Neuronal stem cell (in vitro differentiated cells): ENCODE results near the gene NUTM1.

Source experiments
- DNase-seq: peaks from one replicate; pipeline ENCODE4 v3.0.0-alpha.2; 2013; ENCODE audit warnings: low spot score
- H2AFZ ChIP-seq: one replicate; pipeline ENCODE4 v1.6.1; 2013; ENCODE audit warnings: mild to moderate bottlenecking, low read length, inconsistent platforms
- H2AK5ac ChIP-seq: 2 replicates; pipeline ENCODE4 v1.6.1; 2013; ENCODE audit warnings: low read depth, mild to moderate bottlenecking, inconsistent platforms, low read length, moderate library complexity, mixed read lengths
- H2BK120ac ChIP-seq: 2 replicates; pipeline ENCODE4 v1.6.1; 2013; ENCODE audit warnings: low read depth, mild to moderate bottlenecking, inconsistent platforms, low read length, moderate library complexity, mixed read lengths
- H2BK12ac ChIP-seq: one replicate; pipeline ENCODE4 v1.6.1; 2013; ENCODE audit warnings: low read length, inconsistent platforms
- H2BK15ac ChIP-seq: 2 replicates; pipeline ENCODE4 v1.6.1; 2013; ENCODE audit warnings: mild to moderate bottlenecking, low read length, inconsistent platforms, mixed read lengths
- H2BK5ac ChIP-seq: one replicate; pipeline ENCODE4 v1.6.1; 2013; ENCODE audit warnings: inconsistent platforms, mild to moderate bottlenecking, low read length, moderate library complexity
- H3K14ac ChIP-seq: one replicate; pipeline ENCODE4 v1.6.1; 2013; ENCODE audit warnings: low read length, inconsistent platforms
- H3K18ac ChIP-seq: 2 replicates; pipeline ENCODE4 v1.6.1; 2013; ENCODE audit warnings: low read length, inconsistent platforms
- H3K23ac ChIP-seq: 2 replicates; pipeline ENCODE4 v1.6.1; 2013; ENCODE audit warnings: low read depth, mild to moderate bottlenecking, mixed read lengths, low read length, inconsistent platforms; ENCODE audit not compliant: poor library complexity
- H3K27ac ChIP-seq: replicated peaks from 3 replicates; pipeline ENCODE4 v1.5.1; 2013; ENCODE audit warnings: low read length, inconsistent platforms
- H3K27me3 ChIP-seq, 3 experiments: 2 replicates each; pipeline ENCODE4 v1.6.1; 2013; ENCODE audit warnings: low read length in 3 of 3, mild to moderate bottlenecking in 2 of 3, inconsistent platforms in 1 of 3, low read depth in 1 of 3, mixed read lengths in 1 of 3, moderate library complexity in 1 of 3; ENCODE audit not compliant: control insufficient read depth in 3 of 3, insufficient read depth in 3 of 3
- H3K36me3 ChIP-seq, 2 donors: replicated peaks in 1 of 2; 2 replicates each; pipeline ENCODE4 v1.6.1; 2013; ENCODE audit warnings: low read length in 2 of 2; ENCODE audit not compliant: control insufficient read depth in 2 of 2, insufficient read depth in 2 of 2
- H3K4ac ChIP-seq: 2 replicates; pipeline ENCODE4 v1.6.1; 2013; ENCODE audit warnings: inconsistent platforms, mild to moderate bottlenecking, low read length, moderate library complexity
- H3K4me1 ChIP-seq, 2 donors: 1 replicate in 1 of 2; 2 replicates in 1 of 2; pipeline ENCODE4 v1.6.1; 2013; ENCODE audit warnings: low read length in 2 of 2, low read depth in 1 of 2; ENCODE audit not compliant: control insufficient read depth in 2 of 2, insufficient read depth in 1 of 2
- H3K4me2 ChIP-seq: one replicate; pipeline ENCODE4 v1.6.1; 2013; ENCODE audit warnings: mild to moderate bottlenecking, low read length, inconsistent platforms; ENCODE audit not compliant: insufficient read depth, poor library complexity, severe bottlenecking
- H3K4me3 ChIP-seq, 2 donors: 2 replicates each; pipeline ENCODE4 v1.5.1; 2013; ENCODE audit warnings: low read length in 2 of 2, mild to moderate bottlenecking in 2 of 2, inconsistent platforms in 1 of 2, moderate library complexity in 1 of 2
- H3K79me1 ChIP-seq: one replicate; pipeline ENCODE4 v1.6.1; 2013; ENCODE audit warnings: low read depth, mild to moderate bottlenecking, inconsistent platforms, low read length, moderate library complexity
- H3K9ac ChIP-seq: one replicate; pipeline ENCODE4 v1.6.1; 2013; ENCODE audit warnings: mild to moderate bottlenecking, low read depth, low read length, inconsistent platforms; ENCODE audit not compliant: poor library complexity
- H3K9me3 ChIP-seq, 2 donors: replicated peaks in 1 of 2; 2 replicates each; pipeline versions ENCODE3 to v1.6.1; 2013; ENCODE audit warnings: low read length in 2 of 2, mild to moderate bottlenecking in 2 of 2, inconsistent platforms in 1 of 2, low read depth in 1 of 2, mixed read lengths in 1 of 2, moderate library complexity in 1 of 2; ENCODE audit not compliant: control insufficient read depth in 2 of 2, insufficient read depth in 1 of 2
- H4K8ac ChIP-seq: one replicate; pipeline ENCODE4 v1.6.1; 2013; ENCODE audit warnings: low read depth, mild to moderate bottlenecking, inconsistent platforms, low read length, moderate library complexity
- H4K91ac ChIP-seq: one replicate; pipeline ENCODE4 v1.6.1; 2013; ENCODE audit warnings: low read length, low read depth, mild to moderate bottlenecking, inconsistent platforms; ENCODE audit not compliant: poor library complexity
- WGBS, 2 donors: extraction: QIAGEN DNeasy Blood & Tissue Kit; methylation state at CpG; one replicate each; pipeline ENCODE4 v1.1.7; 2013; ENCODE audit warnings: missing lambda C conversion rate in 2 of 2, mixed read lengths in 1 of 2; ENCODE audit not compliant: insufficient read length in 2 of 2, insufficient replicate concordance in 1 of 2; ENCODE audit errors: extremely low coverage in 2 of 2; 5-methylcytosine and 5-hydroxymethylcytosine counted together

NUTM1 gene

DNA sequence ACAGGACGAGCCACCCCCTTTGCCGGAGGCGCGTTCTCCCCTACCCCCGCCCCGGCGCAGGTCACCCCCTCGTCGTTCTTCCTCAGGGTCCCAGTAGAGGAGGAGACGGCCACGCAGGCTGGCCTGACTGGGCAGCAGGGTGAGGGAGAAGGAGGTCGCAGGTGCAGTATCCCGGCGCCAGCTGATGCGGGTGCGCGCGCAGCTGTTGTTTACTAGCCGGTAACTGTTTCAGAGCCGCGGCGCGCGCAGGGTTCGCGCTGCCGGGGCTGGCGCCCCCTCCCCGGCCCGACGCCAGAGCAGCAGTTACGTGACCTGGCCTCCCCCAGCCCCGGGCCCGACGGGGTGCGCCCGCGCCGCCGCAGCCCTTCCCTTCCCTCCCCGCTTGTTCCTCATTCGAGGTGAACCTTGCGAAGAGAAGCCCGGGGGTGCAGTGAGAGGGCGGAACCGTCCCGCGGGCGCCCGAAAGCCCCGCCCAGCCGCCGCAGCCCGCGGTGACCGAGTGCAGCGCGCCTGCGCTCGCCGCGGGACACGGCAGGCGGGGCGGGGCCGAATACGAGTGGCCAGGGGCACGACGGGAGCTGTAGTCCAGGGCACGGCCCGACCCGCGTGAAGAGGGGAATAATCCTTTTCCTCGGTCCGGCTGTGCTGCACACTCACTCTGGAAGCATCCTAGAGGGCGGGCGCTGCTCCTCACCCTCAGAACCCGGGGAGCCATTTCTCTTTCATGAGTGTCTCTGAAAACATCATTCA lies 5.4 kb upstream of the NUTM1 start, which contains the start of gene SLC12A6:
Gene SLC12A6, minus strand, starts transcription at position 225 of the 750 bp plus-strand sequence. CDS start 1,101 bp downstream, outside the sequence.
- H3K4ac ChIP-seq = no peak within 1 kb of the TSS
- H3K27ac ChIP-seq = peak within 1 kb of the TSS; percentile 86

DNA sequence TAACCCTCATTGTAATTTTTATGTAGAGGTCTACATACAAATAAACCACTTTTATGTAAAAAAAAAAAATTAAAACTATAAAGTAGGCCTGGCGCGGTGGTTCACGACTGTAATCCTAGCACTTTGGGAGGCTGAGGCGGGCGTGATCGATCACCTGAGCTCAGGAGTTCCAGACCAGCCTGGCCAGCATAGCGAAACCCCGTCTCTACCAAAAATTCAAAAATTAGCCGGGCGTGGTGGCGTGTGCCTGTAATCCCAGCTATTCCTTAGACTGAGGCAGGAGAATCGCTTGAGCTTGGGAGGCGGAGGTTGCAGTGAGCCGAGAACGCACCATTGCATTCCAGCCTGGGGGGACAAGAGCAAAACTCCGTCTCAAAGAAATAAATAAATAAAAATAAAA lies 4.8 kb upstream of the NUTM1 start:
- peaks cover 0 to 34% of the 10 kb centered on the region in 2 donors for H3K36me3 ChIP-seq
- H2AK5ac ChIP-seq = no peak overlapping the region
- H4K91ac ChIP-seq = no peak overlapping the region
- peak overlapping the region in 1 of 2 donors; percentile 72 for H3K4me3 ChIP-seq
- peaks cover 3 to 5% of the 10 kb centered on the region in 2 donors for H3K9me3 ChIP-seq
- no peak overlapping the region for H3K27ac ChIP-seq
- DNase-seq = no peak
- H2BK15ac ChIP-seq = no peak overlapping the region
- H3K9ac ChIP-seq = no peak overlapping the region
- H3K4ac ChIP-seq = no peak overlapping the region
- H3K27me3 ChIP-seq = no peaks in the 10 kb centered on the region
- H3K4me1 ChIP-seq = peaks cover 4 to 8% of the 10 kb centered on the region in 2 donors
- peaks cover 3% of the 10 kb centered on the region for H3K79me1 ChIP-seq
- no peak overlapping the region for H3K14ac ChIP-seq
- WGBS, 2 donors = no CpG with 5 or more reads among the region's 16 CpGs
- peak overlapping the region; percentile 45 for H3K4me2 ChIP-seq
- no peak overlapping the region for H3K18ac ChIP-seq
- no peak overlapping the region for H3K23ac ChIP-seq
- no peak overlapping the region for H4K8ac ChIP-seq
- no peak overlapping the region for H2BK12ac ChIP-seq
- peak overlapping the region; percentile 93 for H2AFZ ChIP-seq
- H2BK120ac ChIP-seq = no peak overlapping the region
- H2BK5ac ChIP-seq = no peak overlapping the region

More for the DNA sequence above, 5.4 kb upstream of the NUTM1 start, which contains the start of gene SLC12A6:
- Histone ChIP-seq H3K4me3 (peak within 1 kb of the TSS; percentile 72 to 97), H3K4me1 (peaks cover 4 to 8% of the 10 kb centered on the region in 2 donors), H3K9me3 (peaks cover 3 to 5% of the 10 kb centered on the region in 2 donors), H3K14ac (peak within 1 kb of the TSS; percentile 97), H4K91ac (no peak within 1 kb of the TSS), H2AK5ac (peak within 1 kb of the TSS; percentile 53), H3K18ac (peak within 1 kb of the TSS; percentile 96), H3K79me1 (peaks cover 3% of the 10 kb centered on the region), H3K36me3 (peaks cover 0 to 34% of the 10 kb centered on the region in 2 donors), H2AFZ (peak within 1 kb of the TSS; percentile 93), H2BK15ac (peak within 1 kb of the TSS; percentile 92), H3K4me2 (peak within 1 kb of the TSS; percentile 77), H4K8ac (peak within 1 kb of the TSS; percentile 65), H3K27me3 (no peaks in the 10 kb centered on the region), H3K23ac (peak within 1 kb of the TSS; percentile 95), H2BK12ac (peak within 1 kb of the TSS; percentile 41), H2BK120ac (no peak within 1 kb of the TSS), H3K9ac (peak within 1 kb of the TSS; percentile 94), H2BK5ac (peak within 1 kb of the TSS; percentile 90)
- DNase-seq = peak; percentile 89
- no CpG with 5 or more reads among the region's 78 CpGs for WGBS, 2 donors

DNA sequence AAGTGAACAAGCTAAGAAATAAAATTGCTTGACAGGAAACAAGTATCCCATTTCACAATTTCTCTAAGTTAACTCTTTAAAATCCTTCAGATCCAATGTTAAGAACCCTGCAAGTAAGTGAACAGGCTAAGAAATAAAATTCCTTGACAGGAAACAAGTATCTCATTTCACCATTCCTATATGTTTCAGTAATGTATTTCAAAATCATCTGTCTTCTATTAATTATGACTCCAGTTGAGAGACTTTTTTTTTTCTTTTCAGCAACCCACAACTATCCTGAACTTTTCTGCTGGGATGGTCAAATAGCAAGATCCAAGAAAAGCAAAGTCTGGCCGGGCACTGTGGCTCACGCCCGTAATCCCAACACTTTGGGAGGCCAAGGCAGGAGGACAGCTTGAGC lies 3.2 kb upstream of the NUTM1 start:
- Histone ChIP-seq H4K91ac (no peak overlapping the region), H2BK5ac (no peak overlapping the region), H2BK120ac (no peak overlapping the region), H2AFZ (no peak overlapping the region), H3K27me3 (no peaks in the 10 kb centered on the region), H2BK12ac (no peak overlapping the region), H2BK15ac (no peak overlapping the region), H3K79me1 (peaks cover 3% of the 10 kb centered on the region), H4K8ac (no peak overlapping the region), H3K14ac (no peak overlapping the region), H3K9ac (no peak overlapping the region), H3K36me3 (peaks cover 0 to 34% of the 10 kb centered on the region in 2 donors), H3K9me3 (peaks cover 3 to 5% of the 10 kb centered on the region in 2 donors), H3K4me3 (no peak overlapping the region), H3K18ac (no peak overlapping the region), H3K4me1 (peaks cover 4 to 8% of the 10 kb centered on the region in 2 donors), H3K4me2 (no peak overlapping the region), H3K27ac (no peak overlapping the region), H2AK5ac (no peak overlapping the region), H3K4ac (no peak overlapping the region), H3K23ac (no peak overlapping the region)
- no peak for DNase-seq
- no CpG with 5 or more reads among the region's 3 CpGs for WGBS, 2 donors
